Keratinocyte (primary cell): Measurements from ENCODE around the gene CPSF4. TPM values are rescaled to one million over a fixed set of nuclear protein-coding genes. Genes with fewer than 3 reads are reported as not detected.

Experiments
- DNase-seq: peaks from one replicate; pipeline ENCODE4 v3.0.0-alpha.2; 2011; ENCODE audit warnings: low read depth, missing footprints, low spot score
- FAIRE-seq: peaks from 2 replicates; lab custom pipeline; 2011; peaks lifted over from hg19 to GRCh38; lab: Jason Lieb, UNC
- H2AFZ ChIP-seq: 2 replicates; pipeline ENCODE4 v1.6.0; 2012; ENCODE audit warnings: low read length, control low read depth, inconsistent platforms; ENCODE audit not compliant: control insufficient read depth
- H3K27ac ChIP-seq: 2 replicates; pipeline ENCODE4 v1.5.1; 2011; ENCODE audit warnings: low read length; ENCODE audit not compliant: control insufficient read depth, insufficient read depth
- H3K27me3 ChIP-seq: 3 replicates; pipeline ENCODE4 v1.6.0; 2011; ENCODE audit warnings: low read length; ENCODE audit not compliant: control insufficient read depth, insufficient read depth; ENCODE audit errors: extremely low read depth
- H3K36me3 ChIP-seq, 2 experiments: 2 replicates in 1 of 2; 3 replicates in 1 of 2; pipeline ENCODE4 v1.5.1; 2011; ENCODE audit warnings: low read length in 2 of 2, mild to moderate bottlenecking in 1 of 2; ENCODE audit not compliant: control insufficient read depth in 2 of 2, insufficient read depth in 2 of 2; ENCODE audit errors: extremely low read depth in 1 of 2
- H3K4me1 ChIP-seq: 3 replicates; pipeline ENCODE4 v1.5.1; 2011; ENCODE audit warnings: low read length; ENCODE audit not compliant: control insufficient read depth, insufficient read depth; ENCODE audit errors: extremely low read depth
- H3K4me2 ChIP-seq: 3 replicates; pipeline ENCODE4 v1.6.0; 2011; ENCODE audit warnings: low read depth, low read length; ENCODE audit not compliant: control insufficient read depth, insufficient read depth; ENCODE audit errors: extremely low read depth
- H3K4me3 ChIP-seq, 3 experiments: fragments of 200-600 bp in 1 of 3; sonication (generic) in 1 of 3; 2 replicates in 2 of 3; 3 replicates in 1 of 3; pipeline ENCODE4 v1.5.1; 2011 to 2016; ENCODE audit warnings: low read length in 3 of 3, mild to moderate bottlenecking in 3 of 3, control low read depth in 2 of 3, inconsistent platforms in 1 of 3, low read depth in 1 of 3, mixed read lengths in 1 of 3, mixed run types in 1 of 3, moderate library complexity in 1 of 3; ENCODE audit not compliant: control insufficient read depth in 2 of 3, insufficient read depth in 2 of 3; ENCODE audit errors: extremely low read depth in 1 of 3
- H3K79me2 ChIP-seq: 2 replicates; pipeline ENCODE4 v1.6.0; 2012; ENCODE audit warnings: low read length; ENCODE audit not compliant: control insufficient read depth, insufficient read depth
- H3K9ac ChIP-seq: 3 replicates; pipeline ENCODE4 v1.6.0; 2011; ENCODE audit warnings: low read length; ENCODE audit not compliant: control insufficient read depth, insufficient read depth; ENCODE audit errors: extremely low read depth
- H3K9me1 ChIP-seq: 3 replicates; pipeline ENCODE4 v1.6.0; 2011; ENCODE audit warnings: low read length; ENCODE audit not compliant: control insufficient read depth, insufficient read depth; ENCODE audit errors: extremely low read depth
- H3K9me3 ChIP-seq: 2 replicates; pipeline ENCODE4 v1.5.1; 2012; ENCODE audit warnings: low read depth, low read length; ENCODE audit not compliant: control insufficient read depth
- H4K20me1 ChIP-seq: 3 replicates; pipeline ENCODE4 v1.6.0; 2011; ENCODE audit warnings: low read length; ENCODE audit not compliant: control insufficient read depth, insufficient read depth; ENCODE audit errors: extremely low read depth
- CTCF ChIP-seq, 3 experiments: IDR thresholded peaks in 1 of 3; conservative IDR thresholded peaks in 1 of 3; optimal IDR thresholded peaks in 1 of 3; 2 replicates in 2 of 3; 3 replicates in 1 of 3; pipeline versions ENCODE3 to v1.5.1; 2011; ENCODE audit warnings: low read length in 3 of 3, mild to moderate bottlenecking in 3 of 3, moderate library complexity in 2 of 3, control low read depth in 1 of 3, inconsistent platforms in 1 of 3; ENCODE audit not compliant: insufficient read depth in 2 of 3; ENCODE audit errors: extremely low read depth in 1 of 3
- EZH2 ChIP-seq: IDR thresholded peaks from one replicate; pipeline ENCODE4 v1.6.1; 2012; ENCODE audit warnings: inconsistent platforms, mild to moderate bottlenecking, low read length, moderate library complexity
- dilution Hi-C: fragments of 300-500 bp; cut with MboI; formaldehyde crosslinking; loops from one replicate; pipeline ENCODE4 v1.7.0; 2020; ENCODE audit warnings: low sequenced_read_pairs; ENCODE audit not compliant: extremely low pct_ligation_motif_present
- polyA plus RNA-seq, 5 experiments: library from polyadenylated mRNA; depleted of rRNA in 3 of 5; stranded (reverse) in 3 of 5; stranded (forward) in 1 of 5; unstranded in 1 of 5; fragments of >200 nt; gene quantifications; 1 replicate in 1 of 5; 2 replicates in 3 of 5; 3 replicates in 1 of 5; pipeline versions ENCODE4 v1.2.1 to v1.2.3, GENCODE V29; 2011 to 2012; ENCODE audit warnings: missing spikeins in 2 of 5, low read depth in 1 of 5, low replicate concordance in 1 of 5

The CPSF4 gene
- polyA plus RNA-seq, 1 donor (not counting 4 experiments of a cell fraction or from before 2014, with no cell fraction given) = 25.0 TPM

GRCh38 chr7:99452541-99452940 lies 13.8 kb downstream of the CPSF4 start:
- no peaks in the 10 kb centered on the region for H3K9me1 ChIP-seq
- FAIRE-seq (no peak), DNase-seq (no peak)
- peaks cover 13% of the 10 kb centered on the region for H3K79me2 ChIP-seq
- no peaks in the 10 kb centered on the region for H4K20me1 ChIP-seq
- peaks cover 51 to 74% of the 10 kb centered on the region in 2 experiments for H3K36me3 ChIP-seq
- no peaks in the 10 kb centered on the region for H3K4me1 ChIP-seq
- no peak overlapping the region for H3K9ac ChIP-seq
- H3K27me3 ChIP-seq = no peaks in the 10 kb centered on the region
- H3K9me3 ChIP-seq = no peaks in the 10 kb centered on the region
- no peak overlapping the region for H3K4me3 ChIP-seq
- dilution Hi-C loops = no loop called here
- TF ChIP-seq CTCF (optimal IDR thresholded peaks at IDR 0.05 in 1 of 3, IDR thresholded peaks at IDR 0.05 in 1 of 3, conservative IDR thresholded peaks at IDR 0.05 in 1 of 3; ENCODE audit: extremely low read depth in 1 of 3, insufficient read depth in 2 of 3, low read length in 3 of 3) (no peak), EZH2 (no peak)
- no peak overlapping the region for H2AFZ ChIP-seq
- H3K27ac ChIP-seq = no peak overlapping the region
- H3K4me2 ChIP-seq = no peak overlapping the region

GRCh38 chr7:99453105-99453504 lies 14.4 kb downstream of the CPSF4 start:
- Histone ChIP-seq H3K9me1 (no peaks in the 10 kb centered on the region), H2AFZ (no peak overlapping the region), H3K27ac (no peak overlapping the region), H3K27me3 (no peaks in the 10 kb centered on the region), H3K4me2 (no peak overlapping the region), H3K4me1 (no peaks in the 10 kb centered on the region), H3K9ac (no peak overlapping the region), H3K79me2 (peaks cover 19% of the 10 kb centered on the region), H4K20me1 (no peaks in the 10 kb centered on the region), H3K36me3 (peaks cover 52 to 76% of the 10 kb centered on the region in 2 experiments), H3K9me3 (no peaks in the 10 kb centered on the region), H3K4me3 (no peak overlapping the region)
- DNase-seq (no peak), FAIRE-seq (no peak)
- dilution Hi-C loops = no loop called here
- TF ChIP-seq CTCF (optimal IDR thresholded peaks at IDR 0.05 in 1 of 3, IDR thresholded peaks at IDR 0.05 in 1 of 3, conservative IDR thresholded peaks at IDR 0.05 in 1 of 3; ENCODE audit: extremely low read depth in 1 of 3, insufficient read depth in 2 of 3, low read length in 3 of 3) = no peak
- no peak for TF ChIP-seq EZH2
